GM21360 (cell line): Measurements from ENCODE around the gene COL16A1.
"Not testable (repeated sequence)": the region's sequence is repeated elsewhere in the genome, so short reads cannot be mapped to it uniquely, and the experiment has no call there.

ENCODE experiments used
- ATAC-seq: cut with Tn5 transposase; IDR thresholded peaks from one replicate; pipeline ENCODE4 v1.9.1; 2021; ENCODE audit warnings: mild to moderate bottlenecking, moderate library complexity; ENCODE audit not compliant: unreplicated experiment

COL16A1 gene

DNA sequence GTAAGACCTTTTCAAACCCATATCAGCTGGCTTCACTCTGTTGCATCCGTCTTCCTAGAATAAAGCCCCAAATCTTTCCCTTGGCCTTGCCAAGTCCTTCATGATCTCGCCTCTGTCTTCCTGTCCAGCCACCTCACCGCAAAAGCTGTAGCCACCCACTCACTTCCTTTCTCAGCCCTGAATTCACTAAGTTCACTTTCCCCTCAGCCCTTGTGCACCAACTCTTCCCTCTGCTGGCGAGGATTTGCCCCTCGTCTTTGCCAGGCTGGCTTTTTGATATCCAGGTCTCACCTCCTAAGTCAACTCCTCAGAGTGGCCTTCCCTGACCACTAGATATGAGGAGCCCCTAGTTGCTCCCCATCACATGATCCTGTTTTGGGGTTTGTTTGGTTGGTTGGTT lies 3.9 kb upstream of the COL16A1 start:
- ATAC-seq = no peak

GRCh38 chr1:31707059-31707600 lies 3.3 kb upstream of the COL16A1 start:
- not testable (repeated sequence) for ATAC-seq

GRCh38 chr1:31706384-31707058 lies 2.7 kb upstream of the COL16A1 start:
- ATAC-seq = no peak

GRCh38 chr1:31705080-31705866 lies 1.5 kb upstream of the COL16A1 start:
- no peak for ATAC-seq

GRCh38 chr1:31704271-31705079 lies 658 bp upstream of the COL16A1 start:
- no peak for ATAC-seq

GRCh38 chr1:31702836-31703404 lies 897 bp downstream of the COL16A1 start:
- no peak for ATAC-seq

DNA sequence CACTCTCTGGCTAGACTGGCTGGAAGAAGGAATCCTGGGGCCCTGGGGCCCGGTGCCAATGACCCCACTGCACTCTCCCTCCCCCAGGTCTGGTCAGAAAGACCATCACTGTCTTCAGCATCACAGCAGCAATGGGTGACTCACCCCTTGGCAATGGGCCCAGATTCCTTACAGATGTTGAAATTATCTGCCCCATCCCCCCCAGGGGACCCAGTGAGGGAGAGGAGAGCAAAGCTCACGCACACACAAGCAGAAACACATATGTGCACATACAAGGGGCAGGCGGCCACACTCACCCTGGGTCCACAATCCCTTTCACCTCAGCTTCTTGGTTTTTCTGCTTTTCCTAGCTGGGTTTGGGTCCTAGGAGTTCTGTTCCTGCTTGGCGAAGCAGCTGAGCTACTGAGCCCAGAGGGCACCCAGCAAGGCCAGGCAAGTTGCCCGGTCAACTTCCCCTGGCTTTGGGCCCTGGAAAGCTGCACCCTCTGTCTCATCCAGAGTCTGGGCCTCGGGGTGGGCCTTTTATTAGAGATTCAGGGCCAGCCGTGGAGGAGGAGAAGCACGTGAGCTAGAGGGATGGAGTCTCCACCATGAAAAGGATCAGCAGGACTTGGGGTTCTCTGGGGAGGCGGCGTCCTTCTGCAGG lies 2.6 kb downstream of the COL16A1 start:
- ATAC-seq = no peak

DNA sequence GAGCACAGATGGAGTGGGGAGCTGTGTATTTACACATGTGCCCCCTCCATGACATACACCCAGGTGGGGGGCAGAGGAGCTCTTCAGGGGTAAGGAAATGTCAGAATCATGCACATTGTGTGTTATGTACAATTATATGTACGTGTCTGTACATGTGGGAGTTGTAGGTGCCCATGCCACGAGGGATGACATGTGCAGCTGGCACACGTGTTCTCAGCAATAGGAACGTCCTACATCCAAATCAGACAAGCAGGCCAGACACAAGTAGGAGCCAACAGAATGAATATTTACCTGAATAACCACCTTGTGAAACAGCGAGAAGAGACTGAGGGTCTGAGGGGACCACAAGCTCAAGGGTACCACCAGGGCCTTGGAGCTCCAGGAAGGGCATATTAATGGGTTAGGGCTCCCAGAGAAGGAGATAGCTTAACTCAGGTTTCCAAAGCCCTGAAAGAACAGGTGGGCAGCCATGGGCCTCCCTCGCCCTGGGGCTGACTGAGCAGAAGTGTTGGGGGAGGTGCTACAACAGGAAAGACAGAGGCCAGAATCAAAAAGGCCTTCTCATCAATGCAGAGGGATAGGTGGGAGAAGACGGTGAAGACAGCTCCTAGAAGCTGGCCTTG lies 3.2 kb downstream of the COL16A1 start:
- ATAC-seq = no peak

DNA sequence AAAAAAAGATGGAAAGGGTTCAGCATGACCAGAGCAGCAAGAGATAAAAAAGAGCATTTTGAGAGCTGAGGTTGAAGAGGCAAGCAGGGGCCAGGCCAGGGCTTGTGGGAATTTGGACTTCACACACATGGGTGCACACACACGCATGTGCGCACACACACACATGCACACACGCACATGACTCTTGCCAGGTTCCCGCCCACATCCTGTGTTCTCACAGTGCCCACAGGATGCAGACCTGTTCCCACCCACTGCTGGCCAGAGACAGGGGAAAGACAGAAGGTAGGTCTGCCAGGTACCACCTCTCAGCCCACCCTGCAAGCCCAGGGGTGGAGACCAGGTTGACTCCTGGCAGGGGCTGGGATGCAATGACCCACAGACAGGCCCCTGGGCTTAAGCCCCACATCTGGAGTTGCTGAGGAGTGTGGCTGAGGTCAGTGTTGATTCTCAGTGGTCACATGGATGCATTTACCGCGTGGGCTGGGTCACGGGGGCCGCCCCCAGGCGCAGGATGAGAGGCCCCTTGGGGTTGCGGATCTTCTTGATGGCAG lies 4.4 kb downstream of the COL16A1 start:
- no peak for ATAC-seq

DNA sequence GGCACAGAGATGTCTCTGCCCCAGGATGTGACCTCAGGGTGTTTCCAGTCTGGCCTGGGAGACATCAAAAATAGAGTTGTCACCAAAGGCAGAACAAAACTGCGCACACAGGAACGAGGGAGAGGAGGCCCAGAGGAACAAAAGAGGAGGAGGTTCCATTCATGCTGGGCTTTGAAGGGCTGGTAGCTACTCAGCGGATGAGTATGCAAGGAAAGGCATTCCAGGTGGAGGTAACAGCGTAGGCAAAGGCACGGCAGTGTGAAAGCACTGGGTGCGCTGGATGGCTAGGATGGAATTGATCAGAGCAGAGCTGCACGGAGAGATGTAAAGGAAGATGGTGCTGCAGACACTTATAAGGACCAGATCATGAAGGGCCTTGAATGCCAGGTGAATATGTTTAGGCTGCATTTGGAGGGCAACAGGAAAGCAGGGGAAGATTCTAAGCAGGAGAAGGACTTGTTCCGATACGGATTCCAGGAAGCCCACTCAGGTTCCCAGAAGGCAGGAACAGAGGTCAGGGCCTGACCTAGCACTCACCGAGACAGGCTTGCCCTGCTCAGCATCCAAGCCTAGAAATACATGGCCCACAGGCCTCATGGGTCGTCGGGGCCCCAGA lies 6.3 kb downstream of the COL16A1 start:
- no peak for ATAC-seq

DNA sequence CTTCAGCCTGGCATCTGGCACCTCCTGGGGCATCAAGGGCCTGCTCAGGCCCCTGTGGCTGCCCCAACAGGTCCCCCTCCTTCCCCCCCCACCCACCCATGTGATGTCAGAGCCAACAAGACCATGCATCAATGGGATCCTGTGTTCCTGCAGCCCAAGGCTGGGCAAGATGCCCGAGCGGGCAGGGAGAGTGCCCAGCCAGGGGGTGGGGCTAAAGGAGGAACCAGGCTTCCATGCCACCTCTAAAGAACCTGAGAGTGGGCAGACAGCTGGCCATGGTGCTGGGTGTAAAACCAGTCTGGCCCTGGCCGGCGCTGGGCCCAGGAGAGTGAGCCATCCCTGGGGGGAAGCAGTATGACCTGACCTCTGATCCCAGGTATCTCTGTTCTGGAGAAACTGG lies 7.6 kb downstream of the COL16A1 start:
- no peak for ATAC-seq

- ATAC-seq = no peak
Measured at GRCh38 chr1:31695327-31695726, 8.5 kb downstream of the COL16A1 start.

GRCh38 chr1:31694964-31695313 lies 8.9 kb downstream of the COL16A1 start:
- no peak for ATAC-seq

DNA sequence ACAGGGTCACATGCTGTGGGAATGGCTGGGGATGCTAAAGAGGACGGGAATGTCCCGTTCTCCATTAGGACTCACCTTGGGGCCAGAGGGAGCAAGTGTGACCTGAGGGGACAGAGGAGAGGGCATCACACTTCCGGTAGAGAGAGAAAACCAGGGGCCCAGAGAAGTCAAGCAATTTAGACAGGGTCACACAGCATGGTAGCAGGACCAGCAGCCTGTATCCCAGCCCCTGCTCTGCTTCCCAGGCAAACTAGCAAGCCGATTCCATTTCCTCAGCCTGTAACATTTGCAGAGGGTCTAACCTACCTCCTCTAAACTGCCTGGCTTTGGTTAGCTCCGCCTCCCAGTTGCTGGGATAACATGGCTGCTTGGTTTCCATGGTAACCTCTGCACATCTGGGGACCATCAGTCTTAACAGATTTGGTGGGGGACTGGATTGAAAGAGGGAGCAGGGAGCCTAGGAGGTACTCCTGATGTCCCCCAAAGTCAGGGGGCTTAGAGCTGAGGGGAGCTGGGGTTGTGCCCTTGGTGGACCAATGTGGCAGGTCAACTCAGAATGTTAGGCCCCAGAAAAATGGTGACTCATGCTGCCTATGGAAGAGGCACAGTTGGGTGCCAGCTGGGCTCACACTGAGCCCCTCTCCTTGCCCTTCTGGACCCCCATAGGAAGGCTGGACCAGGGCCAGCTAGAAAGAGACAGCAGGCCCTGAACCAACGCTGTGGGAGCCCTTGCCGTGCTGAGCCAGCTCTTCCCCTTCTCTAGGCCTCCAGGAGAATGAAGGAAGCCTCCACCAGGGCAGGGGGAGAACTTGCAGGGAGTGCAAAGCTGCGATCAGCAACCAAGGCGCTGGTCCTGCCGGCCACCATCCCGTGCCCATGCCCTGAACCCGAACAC lies 9.5 kb downstream of the COL16A1 start:
- no peak for ATAC-seq

GRCh38 chr1:31693231-31693630 lies 10.6 kb downstream of the COL16A1 start:
- ATAC-seq = no peak

DNA sequence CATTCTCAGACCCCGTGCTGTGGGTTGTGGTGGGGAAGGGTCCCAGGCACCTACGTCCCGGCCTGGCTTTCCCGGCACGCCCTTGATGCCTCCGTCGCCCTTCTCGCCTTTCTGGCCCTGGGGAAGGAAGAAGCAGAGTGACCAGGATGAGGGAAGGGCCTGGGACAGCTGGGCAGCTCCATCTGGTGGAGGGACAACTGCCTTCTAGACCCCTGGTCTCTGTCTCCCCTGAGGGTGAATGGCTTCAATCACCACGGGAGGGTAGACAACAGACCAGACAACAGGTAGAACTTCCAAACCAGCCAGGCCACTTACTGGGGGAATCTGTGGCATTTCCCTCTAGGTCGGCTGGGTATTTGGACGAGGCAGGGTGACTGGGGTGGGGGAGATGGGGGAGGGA lies 11.9 kb downstream of the COL16A1 start:
- ATAC-seq = no peak

DNA sequence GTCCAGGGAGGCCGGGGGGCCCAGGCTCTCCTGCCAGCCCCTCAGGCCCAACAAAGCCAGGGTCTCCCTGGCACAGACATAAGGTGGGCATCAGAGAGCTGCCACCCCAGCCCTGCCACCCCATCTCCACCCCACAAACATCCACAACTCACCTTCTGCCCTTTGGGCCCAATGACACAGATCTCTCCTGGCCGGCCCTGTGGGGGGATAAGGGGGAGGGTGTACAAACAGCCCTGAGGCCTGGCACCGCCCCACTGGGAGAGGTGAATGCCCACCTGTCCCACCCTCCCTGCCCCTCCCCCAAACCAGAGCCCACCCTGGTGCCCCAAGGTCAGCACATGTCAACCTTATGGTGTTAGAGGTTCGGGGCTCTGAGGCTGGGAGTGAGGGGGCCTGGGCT lies 12.4 kb downstream of the COL16A1 start:
- no peak for ATAC-seq

DNA sequence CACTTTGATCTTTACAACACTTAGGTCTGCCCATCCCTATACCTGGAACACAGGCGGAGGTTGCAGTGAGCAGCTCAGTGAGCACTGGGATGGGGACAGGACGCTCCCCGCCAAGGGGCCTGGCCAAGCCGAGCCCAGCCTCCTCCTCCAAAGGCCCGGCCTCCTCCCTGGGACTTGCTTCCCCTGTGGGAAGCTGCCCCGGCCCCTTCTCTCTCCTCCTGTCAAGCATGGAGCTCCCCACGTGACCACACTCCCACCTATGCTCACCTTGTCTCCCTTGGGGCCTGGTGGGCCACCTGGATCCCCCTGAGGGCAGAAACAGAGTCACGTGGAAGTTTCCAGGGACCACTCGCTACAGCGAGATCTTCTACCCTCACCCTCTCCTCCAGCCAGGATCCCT lies 12.9 kb downstream of the COL16A1 start:
- no peak for ATAC-seq

GRCh38 chr1:31689854-31690253 lies 14.0 kb downstream of the COL16A1 start:
- ATAC-seq = no peak
